Smooth muscle cell (in vitro differentiated cells): Measurements from ENCODE around the gene GPRIN1. TPM values are rescaled to one million over a fixed set of nuclear protein-coding genes. Genes with fewer than 3 reads are reported as not detected.
A peak's percentile ranks its signal among the peaks of the same experiment; 100 is the strongest.

ENCODE experiments used
- DNase-seq: peaks from one replicate; lab custom pipeline; 2025; ENCODE audit not compliant: unreplicated experiment; lab: John Stamatoyannopoulos, UW
- H2AFZ ChIP-seq: fragments of 200-600 bp; sonication (generic); 2 replicates; pipeline ENCODE4 v1.6.0; 2016; ENCODE audit warnings: antibody characterized with exemption, low read depth, mild to moderate bottlenecking
- H3F3A ChIP-seq: fragments of 200-600 bp; sonication (generic); 2 replicates; pipeline ENCODE4 v1.6.0; 2017; ENCODE audit warnings: antibody characterized with exemption, low read depth
- H3K27ac ChIP-seq: fragments of 200-600 bp; sonication (generic); 2 replicates; pipeline ENCODE4 v1.5.1; 2016; ENCODE audit warnings: low read depth, mild to moderate bottlenecking
- H3K27me3 ChIP-seq: fragments of 200-600 bp; sonication (generic); 2 replicates; pipeline ENCODE4 v1.6.1; 2016; ENCODE audit warnings: low read depth, mild to moderate bottlenecking
- H3K36me3 ChIP-seq: fragments of 200-600 bp; sonication (generic); 2 replicates; pipeline ENCODE4 v1.5.1; 2016; ENCODE audit warnings: low read depth
- H3K4me1 ChIP-seq: fragments of 200-600 bp; sonication (generic); 2 replicates; pipeline ENCODE4 v1.5.1; 2016; ENCODE audit warnings: low read depth
- H3K4me2 ChIP-seq: fragments of 200-600 bp; sonication (generic); 2 replicates; pipeline ENCODE4 v1.6.0; 2016; ENCODE audit warnings: mild to moderate bottlenecking
- H3K4me3 ChIP-seq: fragments of 200-600 bp; sonication (generic); 2 replicates; pipeline ENCODE4 v1.5.1; 2016; ENCODE audit warnings: mild to moderate bottlenecking
- H3K79me2 ChIP-seq: fragments of 200-600 bp; sonication (generic); 2 replicates; pipeline ENCODE4 v1.6.0; 2016; ENCODE audit warnings: low read depth, mild to moderate bottlenecking
- H3K9ac ChIP-seq: fragments of 200-600 bp; sonication (generic); 2 replicates; pipeline ENCODE4 v1.6.0; 2016; ENCODE audit warnings: low read depth
- H3K9me3 ChIP-seq: fragments of 200-600 bp; sonication (generic); replicated peaks from 2 replicates; pipeline ENCODE4 v1.5.1; 2016; ENCODE audit warnings: low read depth
- H4K20me1 ChIP-seq: fragments of 200-600 bp; sonication (generic); 2 replicates; pipeline ENCODE4 v1.6.0; 2016; ENCODE audit warnings: low read depth
- CTCF ChIP-seq: fragments of 200-600 bp; sonication (generic); IDR thresholded peaks from 2 replicates; pipeline ENCODE4 v1.5.1; 2017; ENCODE audit warnings: borderline replicate concordance, mild to moderate bottlenecking, antibody characterized with exemption; ENCODE audit not compliant: insufficient read depth, poor library complexity, severe bottlenecking
- whole genome bisulfite sequencing: methylation state at CpG from one replicate; pipeline ENCODE4 v1.1.7; 2016; ENCODE audit warnings: low lambda C conversion rate; 5-methylcytosine and 5-hydroxymethylcytosine counted together
- polyA plus RNA-seq: library from polyadenylated mRNA; unstranded; fragments of >200 nt; fragmentation: Nextera tagmentation; extraction: Ambion mirVana; gene quantifications from 2 replicates; pipeline ENCODE4 v1.2.1, GENCODE V29; 2016
- total RNA-seq: library from RNA; depleted of rRNA; stranded (reverse); fragments of >200 nt; gene quantifications from 2 replicates; pipeline ENCODE4 v1.2.3, GENCODE V29; 2014

The GPRIN1 gene
- total and polyA plus RNA-seq, 2 experiments from 2014 or later, result 2.1 to 3.6 TPM

- no peak overlapping the region for H2AFZ ChIP-seq
- H3K79me2 ChIP-seq, result no peaks in the 10 kb centered on the region
- H3K27ac ChIP-seq, result no peak overlapping the region
- H3K4me2 ChIP-seq, result peak overlapping the region; percentile 71
- H3K9ac ChIP-seq, result no peak overlapping the region
- peaks cover 71% of the 10 kb centered on the region for H3K27me3 ChIP-seq
- no peaks in the 10 kb centered on the region for H3K36me3 ChIP-seq
- WGBS, result 26% methylated on average over 50 of the region's 59 CpGs
- H3F3A ChIP-seq, result no peaks in the 10 kb centered on the region
- DNase-seq, result no peak
- no peak overlapping the region for H3K4me3 ChIP-seq
- TF ChIP-seq CTCF, result no peak
- no peaks in the 10 kb centered on the region for H3K9me3 ChIP-seq
- peaks cover 6% of the 10 kb centered on the region for H3K4me1 ChIP-seq
- no peaks in the 10 kb centered on the region for H4K20me1 ChIP-seq
Measured at GRCh38 chr5:176619569-176620332, 9.8 kb upstream of the GPRIN1 start.

DNA sequence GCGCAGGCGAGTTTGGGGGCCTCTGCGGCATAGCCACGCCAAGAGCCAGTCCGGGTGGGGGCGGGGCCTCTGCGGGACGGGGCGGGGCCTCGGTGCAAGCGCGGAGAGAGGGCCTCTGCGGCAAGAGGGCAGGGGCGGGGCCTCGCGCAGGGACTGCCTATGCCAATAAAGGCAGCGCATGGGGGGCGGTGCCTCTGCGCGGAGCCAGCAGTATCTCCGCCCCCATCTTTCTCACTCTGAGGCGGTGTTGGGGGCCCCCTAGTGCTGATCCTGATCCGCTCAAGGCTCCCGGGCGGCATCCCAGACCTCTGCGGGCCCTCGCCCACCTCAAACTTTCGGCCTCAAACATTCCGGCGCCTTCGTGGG is 9.2 kb upstream of the GPRIN1 start:
- 8% methylated on average over 15 of the region's 31 CpGs for WGBS
- Histone ChIP-seq H3K9me3 (no peaks in the 10 kb centered on the region), H3K4me1 (peaks cover 6% of the 10 kb centered on the region), H3K36me3 (no peaks in the 10 kb centered on the region), H3K79me2 (no peaks in the 10 kb centered on the region), H3K9ac (no peak overlapping the region), H3K27ac (no peak overlapping the region), H3F3A (no peaks in the 10 kb centered on the region), H2AFZ (no peak overlapping the region), H4K20me1 (no peaks in the 10 kb centered on the region), H3K4me2 (no peak overlapping the region), H3K27me3 (peaks cover 71% of the 10 kb centered on the region), H3K4me3 (no peak overlapping the region)
- peak; percentile 19 for DNase-seq
- TF ChIP-seq CTCF, result peak; percentile 10

DNA sequence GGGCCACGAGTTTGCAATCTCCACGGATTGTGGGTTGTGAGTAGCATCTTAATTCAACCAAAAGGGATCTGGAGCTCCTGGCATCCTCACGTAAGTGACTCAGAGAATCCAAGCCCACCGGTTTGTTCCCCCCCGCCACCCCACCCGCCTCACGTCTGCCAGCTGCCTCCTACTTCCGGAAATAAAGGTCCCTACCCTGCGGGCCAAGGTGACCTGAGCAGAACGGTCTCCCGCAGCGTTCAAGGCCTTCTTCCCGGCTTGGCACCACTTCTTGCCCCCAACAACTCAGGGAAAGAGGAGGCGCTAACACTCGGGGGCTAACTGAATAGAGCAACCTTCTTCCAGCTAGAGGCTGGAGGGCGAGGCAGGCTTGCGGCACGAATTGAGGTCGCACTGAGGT is 8.8 kb upstream of the GPRIN1 start:
- Histone ChIP-seq H3F3A (no peaks in the 10 kb centered on the region), H3K79me2 (no peaks in the 10 kb centered on the region), H3K4me3 (no peak overlapping the region), H3K4me2 (no peak overlapping the region), H3K9me3 (no peaks in the 10 kb centered on the region), H3K9ac (no peak overlapping the region), H3K4me1 (peaks cover 6% of the 10 kb centered on the region), H4K20me1 (no peaks in the 10 kb centered on the region), H3K27ac (no peak overlapping the region), H2AFZ (no peak overlapping the region), H3K36me3 (no peaks in the 10 kb centered on the region), H3K27me3 (peaks cover 68% of the 10 kb centered on the region)
- TF ChIP-seq CTCF, result no peak
- WGBS, result 56% methylated on average over 19 of the region's 19 CpGs
- DNase-seq, result no peak

- H2AFZ ChIP-seq, result no peak overlapping the region
- H4K20me1 ChIP-seq, result no peaks in the 10 kb centered on the region
- no peaks in the 10 kb centered on the region for H3K9me3 ChIP-seq
- no peaks in the 10 kb centered on the region for H3K36me3 ChIP-seq
- no peaks in the 10 kb centered on the region for H3F3A ChIP-seq
- TF ChIP-seq CTCF, result no peak
- no peak overlapping the region for H3K4me3 ChIP-seq
- no peak overlapping the region for H3K27ac ChIP-seq
- H3K4me2 ChIP-seq, result no peak overlapping the region
- no peak overlapping the region for H3K9ac ChIP-seq
- H3K79me2 ChIP-seq, result no peaks in the 10 kb centered on the region
- H3K27me3 ChIP-seq, result peaks cover 53% of the 10 kb centered on the region
- H3K4me1 ChIP-seq, result peaks cover 6% of the 10 kb centered on the region
- no peak for DNase-seq
- WGBS, result 82% methylated on average over 7 of the region's 7 CpGs
Measured at GRCh38 chr5:176616511-176616910, 6.6 kb upstream of the GPRIN1 start.
